Stimulated activated CD4-positive, alpha-beta T cell treated with anti-CD3 and anti-CD28 coated beads, Interleukin-4, amount 100 ng/mL, for 48 hours (primary cell): ENCODE results near the gene LHB.
A peak's percentile ranks its signal among the peaks of the same experiment; 100 is the strongest.
"Not testable (repeated sequence)": the region's sequence is repeated elsewhere in the genome, so short reads cannot be mapped to it uniquely, and the experiment has no call there.

ENCODE experiments used
- DNase-seq, 2 donors: peaks; one replicate each; pipeline ENCODE4 v3.0.0-alpha.2; 2020; ENCODE audit warnings: low read depth in 2 of 2

LHB gene

GRCh38 chr19:49038557-49039276 lies 21.8 kb upstream of the LHB start:
- DNase-seq = not testable (repeated sequence)

- DNase-seq = not testable (repeated sequence)
Observed at GRCh38 chr19:49038111-49038510, 21.2 kb upstream of the LHB start.

GRCh38 chr19:49036815-49037214 lies 19.9 kb upstream of the LHB start, which contains the start of gene CGB1:
Gene CGB1, minus strand, starts transcription at chr19:49036895. Its CDS starts 184 bp downstream, at chr19:49036711.
- DNase-seq = peak; percentile 48 to 62

DNA sequence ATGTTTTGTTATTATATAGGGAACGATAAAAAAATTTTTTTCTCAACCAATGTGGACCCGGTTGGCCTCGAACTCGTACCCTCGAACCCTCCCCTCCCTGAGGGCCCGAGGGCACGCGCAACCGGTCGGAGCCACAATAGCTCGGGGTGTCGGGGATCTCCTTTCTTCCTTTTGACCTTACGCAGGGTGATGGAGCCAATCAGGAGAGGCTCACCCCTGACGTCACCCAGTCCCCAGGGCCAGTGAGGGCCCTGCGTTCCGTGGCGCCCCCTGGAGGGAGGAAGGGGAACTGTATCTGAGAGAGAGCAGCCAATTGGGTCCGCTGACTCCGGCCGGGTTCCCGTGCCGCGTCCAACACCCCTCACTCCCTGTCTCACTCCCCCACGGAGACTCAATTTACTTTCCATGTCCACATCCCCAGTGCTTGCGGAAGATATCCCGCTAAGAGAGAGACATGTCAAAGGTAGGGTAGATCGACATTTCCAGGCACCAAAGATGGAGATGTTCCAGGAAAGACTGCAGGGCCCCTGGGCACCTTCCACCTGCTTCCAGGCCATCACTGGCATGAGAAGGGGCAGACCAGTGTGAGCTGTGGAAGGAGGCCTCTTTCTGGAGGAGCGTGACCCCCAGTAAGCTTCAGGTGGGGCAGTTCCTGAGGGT lies 14.9 kb upstream of the LHB start, which contains the start of gene CGB2:
TSS of gene CGB2 (plus strand) at position 249 of the 660 bp plus-strand sequence. CDS start at position 455, 206 bp downstream.
- DNase-seq = peak; percentile 65 to 79

- DNase-seq = not testable (repeated sequence)
Observed at GRCh38 chr19:49030323-49030722, 13.4 kb upstream of the LHB start.

DNA sequence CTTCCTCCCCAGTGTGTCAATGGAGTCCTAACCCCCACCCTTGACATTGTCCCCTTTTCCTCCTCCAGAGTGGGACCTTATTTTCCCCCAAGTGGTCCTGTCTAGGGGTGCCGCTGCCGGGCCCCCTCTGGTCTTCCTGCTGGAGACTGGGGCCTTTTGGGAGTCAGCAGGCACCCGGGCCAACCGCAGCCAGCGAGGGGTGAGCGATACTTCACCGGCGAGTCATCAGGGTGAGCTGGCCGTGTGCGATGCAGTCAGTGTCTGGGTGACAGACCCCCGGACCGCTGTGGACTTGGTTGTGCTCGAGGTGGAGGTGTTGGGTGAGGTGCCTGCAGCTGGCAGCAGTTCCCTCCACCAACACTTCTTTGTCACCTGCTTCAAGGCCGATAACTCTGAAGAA lies 12.9 kb upstream of the LHB start:
- DNase-seq = not testable (repeated sequence)

GRCh38 chr19:49028686-49029085 lies 11.8 kb upstream of the LHB start:
- DNase-seq = not testable (repeated sequence)

DNA sequence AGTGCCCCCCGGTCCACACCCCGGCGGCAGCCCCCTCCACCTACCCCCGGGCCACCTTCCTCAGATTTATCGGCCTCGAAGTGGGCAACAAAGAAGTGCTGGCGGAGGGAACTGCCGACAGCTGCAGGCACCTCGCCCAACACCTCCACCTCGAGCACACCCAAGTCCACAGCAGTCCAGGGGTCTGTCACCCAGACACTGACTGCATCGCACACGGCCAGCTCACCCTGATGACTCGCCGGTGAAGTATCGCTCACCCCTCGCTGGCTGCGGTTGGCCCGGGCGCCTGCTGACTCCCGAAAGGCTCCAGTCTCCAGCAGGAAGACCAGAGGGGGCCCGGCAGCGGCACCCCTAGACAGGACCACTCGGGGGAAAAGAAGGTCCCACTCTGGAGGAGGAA lies 8.7 kb upstream of the LHB start:
- DNase-seq = not testable (repeated sequence)

DNA sequence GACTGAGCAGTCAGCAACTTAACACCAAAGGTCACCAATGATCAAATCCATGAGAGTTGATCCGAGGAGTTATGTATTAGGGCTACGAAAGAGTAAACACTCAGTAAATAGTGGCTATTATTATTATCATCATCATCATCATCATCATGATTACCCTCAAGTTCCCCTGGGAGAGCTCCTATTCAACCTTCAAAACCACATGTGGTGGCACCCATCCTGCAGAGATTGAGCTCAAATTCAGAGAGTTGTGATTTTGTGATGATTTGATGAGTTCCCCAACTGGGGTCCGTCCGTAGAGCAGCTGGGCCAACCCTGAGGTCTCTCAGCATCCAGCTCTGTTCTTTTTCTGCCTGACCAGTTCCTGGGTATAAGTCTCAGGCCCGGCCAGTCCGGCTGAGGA lies 8.2 kb upstream of the LHB start:
- not testable (repeated sequence) for DNase-seq

- not testable (repeated sequence) for DNase-seq
Observed at GRCh38 chr19:49024233-49024632, 7.3 kb upstream of the LHB start, which contains the start of gene CGB3. Gene CGB3, minus strand, starts transcription at chr19:49024333. Its CDS starts 362 bp downstream, at chr19:49023971.

DNA sequence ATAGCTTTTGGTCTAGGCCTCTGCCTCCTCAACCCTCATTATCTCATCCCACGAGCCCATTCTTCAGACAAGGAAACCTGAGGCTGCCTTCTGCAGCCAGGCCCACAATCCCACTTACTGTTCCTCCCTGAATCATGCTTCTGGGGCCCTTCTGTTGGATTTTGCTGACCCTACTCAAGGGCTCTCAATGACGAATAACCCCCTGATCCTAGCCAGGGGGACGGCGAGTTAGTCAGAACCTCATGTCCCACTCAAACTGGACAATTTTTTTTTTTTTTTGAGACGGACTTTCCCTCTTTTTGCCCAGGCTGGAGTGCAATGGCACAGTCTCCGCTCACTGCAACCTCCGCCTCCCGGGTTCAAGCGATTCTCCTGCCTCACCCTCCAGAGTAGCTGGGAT lies 5.2 kb upstream of the LHB start:
- no peak for DNase-seq

- DNase-seq = no peak
Observed at GRCh38 chr19:49020931-49021895, 4.3 kb upstream of the LHB start.

DNA sequence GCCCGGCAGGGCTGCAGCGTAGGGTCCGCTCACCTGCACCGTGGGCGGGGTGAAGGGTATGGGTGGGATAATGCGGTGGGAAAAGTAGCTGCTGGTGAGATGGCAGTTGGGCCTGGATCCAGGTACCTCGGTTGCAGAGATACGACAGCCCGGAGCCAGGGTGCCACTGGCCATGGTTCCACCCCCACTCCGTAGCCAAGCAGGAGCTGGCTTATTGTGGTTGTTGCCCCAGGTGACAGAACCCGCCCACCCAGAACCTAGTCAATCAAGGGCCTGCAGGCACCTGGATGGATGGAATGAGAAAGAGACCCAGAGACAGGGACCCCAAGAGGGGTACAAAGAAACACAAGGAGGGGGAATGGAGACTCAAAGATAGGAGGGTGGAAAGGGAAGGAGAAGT lies 3.5 kb upstream of the LHB start:
- DNase-seq = no peak

DNA sequence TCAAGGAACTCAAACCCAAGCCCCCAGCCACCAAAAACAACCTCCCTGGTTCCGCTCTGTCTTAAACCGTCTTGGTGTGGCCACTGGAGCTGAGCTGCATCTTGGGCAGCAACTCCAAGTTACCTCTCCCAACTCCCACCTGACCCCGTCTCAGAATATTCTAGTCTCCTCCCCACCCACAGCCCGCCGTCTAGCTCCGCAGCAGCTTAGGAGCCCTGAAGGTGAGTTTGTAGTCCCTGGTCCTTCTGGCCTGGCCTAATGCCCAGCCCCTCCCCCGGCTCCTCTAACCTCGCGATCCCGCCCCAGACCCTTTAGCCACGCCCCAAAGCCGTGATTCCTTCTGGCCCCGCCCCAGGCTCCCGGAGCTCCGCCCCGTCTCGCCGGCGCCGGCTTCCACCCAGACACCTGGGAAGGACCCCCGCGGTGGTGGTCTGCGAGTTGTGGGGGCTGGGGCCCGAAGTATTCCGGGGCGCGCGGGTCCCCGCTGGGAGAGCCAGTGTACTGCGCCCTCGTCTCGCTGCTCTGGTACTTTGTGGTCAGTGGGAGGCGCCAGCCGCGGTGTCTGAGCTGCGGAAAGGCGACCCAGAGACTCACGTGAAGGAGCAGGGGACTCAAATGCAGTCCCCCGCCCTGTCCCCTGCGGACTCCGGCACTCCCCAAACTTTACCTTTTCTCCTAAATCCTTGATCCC lies 2.5 kb upstream of the LHB start:
- DNase-seq = peak; percentile 47 to 65

DNA sequence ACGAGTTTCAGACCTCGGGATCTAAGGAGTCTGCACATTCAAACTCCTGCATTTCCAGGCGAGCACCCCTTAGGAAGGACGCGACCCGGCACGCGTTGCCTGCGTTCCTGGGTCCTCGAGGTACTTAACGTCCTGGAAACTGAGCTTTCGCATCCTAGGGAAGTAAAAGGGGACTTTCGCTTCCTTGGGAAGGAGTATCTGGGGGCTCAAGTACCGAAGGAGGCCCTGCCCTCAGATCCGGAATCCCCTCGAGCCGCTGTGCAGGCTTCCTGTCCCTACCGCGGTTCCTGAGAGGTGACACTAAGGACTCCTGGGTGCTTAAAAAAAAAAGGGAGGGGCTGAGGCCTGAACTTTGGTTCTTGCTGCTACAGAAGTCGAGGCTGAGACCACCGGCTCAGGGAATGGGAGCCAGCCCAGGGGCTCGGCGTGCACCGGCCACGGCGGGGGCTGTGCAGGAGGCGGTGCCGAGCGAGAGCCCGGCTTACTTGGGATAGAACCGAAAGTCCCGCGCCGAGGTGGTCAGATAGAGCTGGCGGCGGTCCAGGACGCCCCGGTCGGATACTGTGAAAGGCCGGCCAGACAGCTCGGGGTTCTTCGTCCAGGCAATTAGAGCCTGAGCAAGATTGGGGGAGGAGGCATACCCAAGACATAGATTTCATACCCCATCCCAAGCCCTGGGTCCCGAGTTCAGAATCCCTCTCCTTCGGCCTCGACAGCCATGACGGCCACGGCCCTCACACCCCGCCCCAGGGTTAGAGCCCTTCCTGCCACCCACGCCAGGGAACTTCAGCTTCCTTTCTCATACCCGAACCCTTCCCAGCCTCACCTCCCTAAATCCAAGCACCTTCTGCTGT lies 1.7 kb upstream of the LHB start:
- not testable (repeated sequence) for DNase-seq

- peak; percentile 37 to 57 for DNase-seq
Observed at GRCh38 chr19:49017666-49018351, 918 bp upstream of the LHB start.

DNA sequence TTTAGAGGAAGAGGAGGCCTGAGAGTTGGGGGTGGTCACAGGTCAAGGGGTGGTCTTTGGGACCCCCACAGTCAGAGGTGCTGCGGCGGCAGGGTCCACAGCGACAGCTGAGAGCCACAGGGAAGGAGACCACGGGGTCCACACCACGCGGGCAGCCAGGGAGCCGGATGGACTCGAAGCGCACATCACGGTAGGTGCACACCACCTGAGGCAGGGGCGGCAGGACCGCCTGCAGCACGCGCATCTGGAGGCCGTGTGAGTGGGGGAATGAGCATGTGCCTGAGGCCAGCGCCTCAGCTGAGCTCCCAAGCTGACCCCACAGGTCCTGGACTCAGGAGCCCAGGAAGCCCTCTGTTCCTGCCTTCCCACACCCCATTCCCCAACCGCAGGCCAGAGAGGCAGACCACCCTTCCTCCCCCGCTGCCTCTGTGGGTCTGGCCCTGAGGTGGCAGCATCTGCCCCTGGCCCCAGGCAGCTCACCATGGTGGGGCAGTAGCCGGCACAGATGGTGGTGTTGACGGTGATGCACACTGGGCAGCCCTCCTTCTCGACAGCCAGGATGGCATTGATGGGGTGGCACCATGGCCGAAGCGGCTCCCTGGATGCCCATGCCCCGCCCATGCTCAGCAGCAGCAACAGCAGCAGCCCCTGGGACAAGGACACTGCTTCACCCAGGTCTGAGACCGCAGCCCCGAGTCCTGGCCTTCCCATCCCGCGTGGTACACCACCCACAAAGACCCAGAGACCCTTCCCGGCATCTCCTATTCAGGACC lies 638 bp downstream of the LHB start:
- no peak for DNase-seq

- no peak for DNase-seq
Observed at GRCh38 chr19:49014870-49015255, 2.0 kb downstream of the LHB start.
